OCI-LY7 (cell line): ENCODE data around the gene SLC35F1. TPM values are rescaled to one million over a fixed set of nuclear protein-coding genes. Genes with fewer than 3 reads are reported as not detected.

Source experiments
- BruUV-seq: library from RNA; stranded (reverse); fragments of 400-500 nt; replicated peaks from 2 replicates; lab custom pipeline; 2021; lab: Mats Ljungman, UMichigan
- CTCF ChIA-PET: fragments of 300-600 bp; sonication (Branson Sonifier 250); formaldehyde crosslinking; loops from one replicate; lab custom pipeline; 2022; ENCODE audit warnings: antibody characterized with exemption; ENCODE audit not compliant: unreplicated experiment; lab: Charles Lee
- POLR2A ChIA-PET: fragments of 300-600 bp; sonication (Branson Sonifier 250); formaldehyde crosslinking; loops from one replicate; lab custom pipeline; 2022; ENCODE audit warnings: antibody characterized with exemption; lab: Charles Lee
- DNase-seq: peaks from one replicate; pipeline ENCODE4 v3.0.0-alpha.2; 2015; ENCODE audit warnings: low spot score
- H2AFZ ChIP-seq: fragments of 200-600 bp; sonication (generic), shearing (Covaris generic); 2 replicates; pipeline ENCODE4 v1.6.1; 2014; ENCODE audit warnings: mild to moderate bottlenecking, antibody characterized with exemption, low read length, moderate library complexity
- H3K27ac ChIP-seq: fragments of 200-600 bp; sonication (generic); 2 replicates; pipeline ENCODE4 v1.5.1; 2014; ENCODE audit warnings: mixed run types, low read depth, mild to moderate bottlenecking, moderate library complexity, low read length, inconsistent platforms; ENCODE audit not compliant: poor library complexity, severe bottlenecking
- H3K36me3 ChIP-seq: fragments of 200-600 bp; sonication (generic); 2 replicates; pipeline ENCODE4 v1.6.1; 2014; ENCODE audit warnings: mild to moderate bottlenecking, antibody characterized with exemption, low read length, moderate library complexity, mixed read lengths; ENCODE audit not compliant: insufficient read depth
- H3K4me1 ChIP-seq: fragments of 200-600 bp; sonication (generic); 2 replicates; pipeline ENCODE4 v1.5.1; 2014; ENCODE audit warnings: mild to moderate bottlenecking, low read length; ENCODE audit not compliant: insufficient read depth, poor library complexity, severe bottlenecking
- H3K4me2 ChIP-seq: fragments of 200-600 bp; sonication (generic); 2 replicates; pipeline ENCODE4 v1.6.1; 2014; ENCODE audit warnings: mild to moderate bottlenecking, low read length
- H3K4me3 ChIP-seq: fragments of 200-600 bp; sonication (generic); 2 replicates; pipeline ENCODE4 v1.5.1; 2014; ENCODE audit warnings: mild to moderate bottlenecking, low read depth, low read length; ENCODE audit not compliant: poor library complexity, severe bottlenecking
- H3K79me2 ChIP-seq: fragments of 200-600 bp; sonication (generic); 2 replicates; pipeline ENCODE4 v1.6.1; 2016; ENCODE audit warnings: low read depth, mild to moderate bottlenecking, low read length, moderate library complexity, mixed read lengths; ENCODE audit not compliant: insufficient read depth
- H3K9me2 ChIP-seq: fragments of 200-600 bp; sonication (generic); 2 replicates; pipeline ENCODE4 v1.6.1; 2016; ENCODE audit warnings: mild to moderate bottlenecking, low read length, mixed read lengths; ENCODE audit not compliant: insufficient read depth
- H3K9me3 ChIP-seq: fragments of 200-600 bp; sonication (generic); 2 replicates; pipeline ENCODE4 v1.6.1; 2014; ENCODE audit warnings: mild to moderate bottlenecking, mixed run types, low read length, mixed read lengths
- H4K20me1 ChIP-seq: fragments of 200-600 bp; sonication (generic); 2 replicates; pipeline ENCODE4 v1.6.1; 2014; ENCODE audit warnings: mild to moderate bottlenecking, antibody characterized with exemption, low read length, moderate library complexity, mixed read lengths; ENCODE audit not compliant: insufficient read depth
- CTCF ChIP-seq: fragments of 200-600 bp; sonication (generic); conservative IDR thresholded peaks from 2 replicates; pipeline ENCODE4 v1.5.1; 2014; ENCODE audit warnings: mild to moderate bottlenecking, antibody characterized with exemption, low read length, moderate library complexity, mixed read lengths
- EZH2phosphoT487 ChIP-seq: fragments of 200-600 bp; sonication (generic); IDR thresholded peaks from 2 replicates; pipeline ENCODE4 v1.6.1; 2018; ENCODE audit warnings: low read depth, borderline replicate concordance, mild to moderate bottlenecking, mixed run types, antibody characterized with exemption, low read length, moderate library complexity, mixed read lengths
- intact Hi-C: fragments of 100-400 bp; cut with micrococcal nuclease; formaldehyde crosslinking; loops from one replicate; pipeline ENCODE4 v1.10.0; 2022; ENCODE audit not compliant: unreplicated experiment
- total RNA-seq, 2 experiments: library from RNA; depleted of rRNA in 1 of 2; stranded (reverse); fragments of >200 nt in 1 of 2; shearing (Covaris generic) in 1 of 2; gene quantifications; 2 replicates each; pipeline ENCODE4 v1.2.3, GENCODE V29; 2014 to 2022

Gene SLC35F1
- total RNA-seq, 2 experiments from 2014 or later, result 0.03 TPM; not detected in 1

- Histone ChIP-seq H3K9me2 (no peaks in the 10 kb centered on the region), H3K36me3 (no peaks in the 10 kb centered on the region), H3K4me2 (no peak overlapping the region), H2AFZ (no peak overlapping the region), H3K9me3 (no peaks in the 10 kb centered on the region), H4K20me1 (no peaks in the 10 kb centered on the region), H3K4me1 (no peaks in the 10 kb centered on the region), H3K79me2 (no peaks in the 10 kb centered on the region), H3K4me3 (no peak overlapping the region), H3K27ac (no peak overlapping the region)
- DNase-seq, result no peak
- TF ChIP-seq CTCF (no peak), EZH2phosphoT487 (no peak)
- BruUV-seq, result no TSS peak
- intact Hi-C loops, result no loop called here
- POLR2A ChIA-PET, result interaction anchor here (0.6 kb wide), 1 partner anchor 17 kb away, joined by 4 read pairs; no protein-coding TSS in a partner anchor
- CTCF ChIA-PET, result no interaction called here
Measured at GRCh38 chr6:118135371-118135770, 228.3 kb downstream of the SLC35F1 start.

- intact Hi-C loops, result no loop called here
- TF ChIP-seq CTCF (no peak), EZH2phosphoT487 (no peak)
- Histone ChIP-seq H3K36me3 (no peaks in the 10 kb centered on the region), H4K20me1 (no peaks in the 10 kb centered on the region), H3K9me3 (no peaks in the 10 kb centered on the region), H2AFZ (no peak overlapping the region), H3K27ac (no peak overlapping the region), H3K4me3 (no peak overlapping the region), H3K9me2 (no peaks in the 10 kb centered on the region), H3K4me1 (no peaks in the 10 kb centered on the region), H3K79me2 (no peaks in the 10 kb centered on the region), H3K4me2 (no peak overlapping the region)
- ChIA-PET POLR2A (no interaction called here), CTCF (no interaction called here)
- no peak for DNase-seq
- BruUV-seq, result no TSS peak
Measured at GRCh38 chr6:118141211-118141610, 234.1 kb downstream of the SLC35F1 start.

- no peak for DNase-seq
- Histone ChIP-seq H3K4me3 (no peak overlapping the region), H3K27ac (no peak overlapping the region), H3K36me3 (no peaks in the 10 kb centered on the region), H3K4me2 (no peak overlapping the region), H3K9me3 (no peaks in the 10 kb centered on the region), H3K4me1 (no peaks in the 10 kb centered on the region), H3K79me2 (no peaks in the 10 kb centered on the region), H3K9me2 (no peaks in the 10 kb centered on the region), H4K20me1 (no peaks in the 10 kb centered on the region), H2AFZ (no peak overlapping the region)
- ChIA-PET CTCF (no interaction called here), POLR2A (no interaction called here)
- intact Hi-C loops, result no loop called here
- no TSS peak for BruUV-seq
- TF ChIP-seq CTCF (no peak), EZH2phosphoT487 (no peak)
Measured at GRCh38 chr6:118146584-118146983, 239.5 kb downstream of the SLC35F1 start.
